ENCODE measurements around the gene RIN2.

Gene RIN2

GRCh38 chr20:19725814-19726525 is 32.1 kb upstream of the RIN2 start:
- no peak for DNase-seq (ENCODE audit: low read depth)
- H3K4me3 ChIP-seq (ENCODE audit: low read depth, low read length), result no peak overlapping the region

GRCh38 chr20:19727251-19727847 is 30.7 kb upstream of the RIN2 start:
- no peak for DNase-seq (ENCODE audit: low read depth)
- H3K4me3 ChIP-seq (ENCODE audit: low read depth, low read length), result no peak overlapping the region
- no peak for TF ChIP-seq CTCF (IDR thresholded peaks at IDR 0.05; ENCODE audit: control insufficient read depth, extremely low read depth, insufficient read depth)

More at GRCh38 chr20:19725814-19726525, 32.1 kb upstream of the RIN2 start:
- TF ChIP-seq CTCF (IDR thresholded peaks at IDR 0.05; ENCODE audit: control insufficient read depth, extremely low read depth, insufficient read depth), result no peak

GRCh38 chr20:19729672-19730071 is 28.4 kb upstream of the RIN2 start:
- no peak for DNase-seq (ENCODE audit: low read depth)
- H3K4me3 ChIP-seq (ENCODE audit: low read depth, low read length), result no peak overlapping the region
- TF ChIP-seq CTCF (IDR thresholded peaks at IDR 0.05; ENCODE audit: control insufficient read depth, extremely low read depth, insufficient read depth), result no peak

- no peak for TF ChIP-seq CTCF (IDR thresholded peaks at IDR 0.05; ENCODE audit: control insufficient read depth, extremely low read depth, insufficient read depth)
- DNase-seq (ENCODE audit: low read depth), result no peak
- H3K4me3 ChIP-seq (ENCODE audit: low read depth, low read length), result no peak overlapping the region
Observed at GRCh38 chr20:19730706-19731105, 27.4 kb upstream of the RIN2 start.

GRCh38 chr20:19734811-19735210 is 23.2 kb upstream of the RIN2 start:
- no peak overlapping the region for H3K4me3 ChIP-seq (ENCODE audit: low read depth, low read length)
- no peak for TF ChIP-seq CTCF (IDR thresholded peaks at IDR 0.05; ENCODE audit: control insufficient read depth, extremely low read depth, insufficient read depth)
- DNase-seq (ENCODE audit: low read depth), result no peak

GRCh38 chr20:19735446-19735845 is 22.6 kb upstream of the RIN2 start:
- no peak for TF ChIP-seq CTCF (IDR thresholded peaks at IDR 0.05; ENCODE audit: control insufficient read depth, extremely low read depth, insufficient read depth)
- no peak for DNase-seq (ENCODE audit: low read depth)
- no peak overlapping the region for H3K4me3 ChIP-seq (ENCODE audit: low read depth, low read length)

- no peak overlapping the region for H3K4me3 ChIP-seq (ENCODE audit: low read depth, low read length)
- DNase-seq (ENCODE audit: low read depth), result no peak
- TF ChIP-seq CTCF (IDR thresholded peaks at IDR 0.05; ENCODE audit: control insufficient read depth, extremely low read depth, insufficient read depth), result no peak
Observed at GRCh38 chr20:19737025-19737424, 21.0 kb upstream of the RIN2 start.

All from LNCaP clone FGC (cell line).